ENCODE results near the gene HOXC11. TPM values are rescaled to one million over a fixed set of nuclear protein-coding genes. Genes with fewer than 3 reads are reported as not detected.

HOXC11 gene
- total and polyA plus RNA-seq, 2 of the 4 experiments (the other 2 are of a cell fraction): not detected

DNA sequence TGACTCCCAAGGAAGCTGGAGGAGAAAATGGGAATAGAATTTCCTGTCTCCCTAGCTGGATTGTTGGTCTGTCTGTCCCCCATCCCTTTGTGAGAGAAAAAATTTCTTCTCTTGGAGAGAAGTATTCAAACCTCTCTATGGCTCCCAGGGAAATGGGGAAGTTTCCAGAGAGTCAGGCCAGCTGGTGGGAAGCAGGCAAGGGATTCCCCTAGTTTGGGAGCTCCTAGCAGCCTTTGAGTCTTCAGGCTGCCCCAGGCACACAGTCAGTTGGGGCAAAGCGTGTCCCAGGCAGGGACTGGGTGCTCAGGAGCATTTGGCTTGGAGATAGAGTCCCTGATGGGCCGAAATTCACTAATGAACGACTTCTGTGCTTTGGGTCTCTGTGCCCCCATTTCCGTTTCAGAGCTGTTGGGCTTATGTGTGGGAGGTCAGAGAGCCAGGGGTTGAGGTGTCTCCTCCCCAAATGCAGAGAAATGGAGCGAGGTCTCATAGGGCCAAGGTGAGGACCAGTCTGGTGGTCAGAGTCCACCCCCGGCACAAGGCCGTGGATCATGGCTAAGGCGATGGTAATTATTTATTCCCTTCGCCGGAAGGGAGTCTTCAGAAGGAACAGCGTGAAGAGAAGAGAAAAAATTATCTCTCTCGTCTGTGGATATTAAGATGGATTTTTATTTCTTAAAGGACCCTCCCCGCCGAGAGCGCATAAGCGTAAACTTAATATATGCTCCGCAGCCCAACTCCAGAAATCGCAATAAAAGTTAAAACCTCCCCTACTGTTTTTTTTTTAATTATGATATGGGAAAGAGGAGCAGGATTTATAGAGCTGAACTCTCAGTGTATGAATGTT is 20.5 kb downstream of the HOXC11 start:
- Histone ChIP-seq H3K9me3 (ENCODE audit: control insufficient read depth, insufficient read depth, low read length) (peaks cover 19% of the 10 kb centered on the region), H3K23ac (ENCODE audit: low read depth, low read length) (no peak overlapping the region), H4K8ac (ENCODE audit: low read depth in 2 of 2, low read length in 2 of 2) (no peak overlapping the region), H3K4ac (ENCODE audit: low read depth, low read length) (no peak overlapping the region), H3K14ac (replicated peaks; ENCODE audit: low read depth, low read length) (no peak overlapping the region), H3K18ac (ENCODE audit: low read depth, low read length) (no peak overlapping the region), H3K4me3 (ENCODE audit: insufficient read depth, low read depth, low read length) (no peak overlapping the region), H3K27ac (ENCODE audit: insufficient read depth, low read length) (no peak overlapping the region), H2AK5ac (ENCODE audit: low read depth, low read length) (no peak overlapping the region), H2BK20ac (ENCODE audit: low read depth, low read length) (no peak overlapping the region), H2AK9ac (replicated peaks; ENCODE audit: low read depth, low read length, poor library complexity) (no peak overlapping the region), H3K27me3 (ENCODE audit: control insufficient read depth, insufficient read depth, low read length) (peaks cover 98% of the 10 kb centered on the region), H3K79me1 (ENCODE audit: low read depth in 1 of 2, low read length in 2 of 2) (no peaks in the 10 kb centered on the region), H3K36me3 (ENCODE audit: control insufficient read depth, insufficient read depth, low read length) (no peaks in the 10 kb centered on the region), H3K56ac (ENCODE audit: extremely low read depth, insufficient read depth, low read length) (no peak overlapping the region), H3K9me1 (ENCODE audit: insufficient read depth, low read length) (no peaks in the 10 kb centered on the region), H2AFZ (replicated peaks; ENCODE audit: low read length, poor library complexity) (no peak overlapping the region), H4K91ac (ENCODE audit: insufficient read depth, low read depth, low read length) (no peak overlapping the region), H2BK15ac (ENCODE audit: low read depth, low read length) (no peak overlapping the region), H4K20me1 (ENCODE audit: insufficient read depth, low read length) (no peaks in the 10 kb centered on the region; the same call in 1 of the 2 replicates), H3K4me2 (ENCODE audit: low read depth, low read length) (no peak overlapping the region), H4K5ac (ENCODE audit: low read depth, low read length) (no peak overlapping the region), H2BK120ac (ENCODE audit: low read depth, low read length) (no peak overlapping the region), H3K4me1 (ENCODE audit: control insufficient read depth, insufficient read depth, low read length) (peaks cover 3% of the 10 kb centered on the region; the same call in 1 of the 2 replicates), H3K9ac (ENCODE audit: low read depth, low read length) (no peak overlapping the region), H2BK5ac (ENCODE audit: low read depth, low read length, poor library complexity, severe bottlenecking) (no peak overlapping the region)
- BruUV-seq (replicated peaks): no TSS peak
- TF ChIP-seq CHD1 (IDR thresholded peaks at IDR 0.05; ENCODE audit: low read depth, low read length): no peak
- TF ChIP-seq MAZ (IDR thresholded peaks at IDR 0.05; ENCODE audit: borderline replicate concordance, low read depth, low read length): no peak
- no peak for TF ChIP-seq FOS (IDR thresholded peaks at IDR 0.05; ENCODE audit: low read depth, low read length)
- TF ChIP-seq, protein P1, sequence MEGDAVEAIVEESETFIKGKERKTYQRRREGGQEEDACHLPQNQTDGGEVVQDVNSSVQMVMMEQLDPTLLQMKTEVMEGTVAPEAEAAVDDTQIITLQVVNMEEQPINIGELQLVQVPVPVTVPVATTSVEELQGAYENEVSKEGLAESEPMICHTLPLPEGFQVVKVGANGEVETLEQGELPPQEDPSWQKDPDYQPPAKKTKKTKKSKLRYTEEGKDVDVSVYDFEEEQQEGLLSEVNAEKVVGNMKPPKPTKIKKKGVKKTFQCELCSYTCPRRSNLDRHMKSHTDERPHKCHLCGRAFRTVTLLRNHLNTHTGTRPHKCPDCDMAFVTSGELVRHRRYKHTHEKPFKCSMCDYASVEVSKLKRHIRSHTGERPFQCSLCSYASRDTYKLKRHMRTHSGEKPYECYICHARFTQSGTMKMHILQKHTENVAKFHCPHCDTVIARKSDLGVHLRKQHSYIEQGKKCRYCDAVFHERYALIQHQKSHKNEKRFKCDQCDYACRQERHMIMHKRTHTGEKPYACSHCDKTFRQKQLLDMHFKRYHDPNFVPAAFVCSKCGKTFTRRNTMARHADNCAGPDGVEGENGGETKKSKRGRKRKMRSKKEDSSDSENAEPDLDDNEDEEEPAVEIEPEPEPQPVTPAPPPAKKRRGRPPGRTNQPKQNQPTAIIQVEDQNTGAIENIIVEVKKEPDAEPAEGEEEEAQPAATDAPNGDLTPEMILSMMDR (conservative IDR thresholded peaks at IDR 0.05; ENCODE audit: low read depth, low read length): no peak
- no peak for TF ChIP-seq BHLHE40 (IDR thresholded peaks at IDR 0.05; ENCODE audit: low read depth, low read length)
- no peak for TF ChIP-seq NFE2L2 (IDR thresholded peaks at IDR 0.05; ENCODE audit: low read depth, low read length)
- TF ChIP-seq RFX5 (IDR thresholded peaks at IDR 0.05; ENCODE audit: low read depth, low read length): no peak
- TF ChIP-seq RAD21 (IDR thresholded peaks at IDR 0.05; ENCODE audit: low read length): no peak
- TF ChIP-seq, protein P2, sequence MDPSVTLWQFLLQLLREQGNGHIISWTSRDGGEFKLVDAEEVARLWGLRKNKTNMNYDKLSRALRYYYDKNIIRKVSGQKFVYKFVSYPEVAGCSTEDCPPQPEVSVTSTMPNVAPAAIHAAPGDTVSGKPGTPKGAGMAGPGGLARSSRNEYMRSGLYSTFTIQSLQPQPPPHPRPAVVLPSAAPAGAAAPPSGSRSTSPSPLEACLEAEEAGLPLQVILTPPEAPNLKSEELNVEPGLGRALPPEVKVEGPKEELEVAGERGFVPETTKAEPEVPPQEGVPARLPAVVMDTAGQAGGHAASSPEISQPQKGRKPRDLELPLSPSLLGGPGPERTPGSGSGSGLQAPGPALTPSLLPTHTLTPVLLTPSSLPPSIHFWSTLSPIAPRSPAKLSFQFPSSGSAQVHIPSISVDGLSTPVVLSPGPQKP (IDR thresholded peaks at IDR 0.05; ENCODE audit: borderline replicate concordance, low read depth, low read length): no peak
- no peak for TF ChIP-seq SMC3 (IDR thresholded peaks at IDR 0.05; ENCODE audit: low read depth, low read length)
- TF ChIP-seq POLR2A (IDR thresholded peaks at IDR 0.05; ENCODE audit: low read depth, low read length): no peak
- TF ChIP-seq MAFK (IDR thresholded peaks at IDR 0.05; ENCODE audit: low read depth, low read length): no peak
- CTCF ChIA-PET: no interaction called here
- dilution Hi-C loops (cut with HindIII; ENCODE audit: low sequenced_read_pairs, unreplicated experiment): no loop called here
- no peak for DNase-seq
- WGBS, 2 experiments (ENCODE audit: extremely low coverage in 2 of 2, insufficient read length in 1 of 2): 0% methylated on average over 1 of the region's 18 CpGs; no CpG with 5 or more reads in 1 of the 2 experiments
- intact Hi-C loops (cut with micrococcal nuclease): no loop called here
- ATAC-seq (ENCODE audit: low read depth): no peak
- in situ Hi-C loops (cut with MboI; ENCODE audit: low sequenced_read_pairs): loop anchor here (10.0 kb wide), 2 partner anchors 229 to 381 kb away; no protein-coding TSS in a partner anchor
- POLR2A ChIA-PET (ENCODE audit: unreplicated experiment): no interaction called here
